ENCODE data around the gene DNAJC24. TPM values are rescaled to one million over a fixed set of nuclear protein-coding genes. Genes with fewer than 3 reads are reported as not detected.
A peak's percentile ranks its signal among the peaks of the same experiment; 100 is the strongest.

Gene DNAJC24
- total and polyA plus RNA-seq, 10 of the 15 experiments (the other 5 are each of a cell fraction or from before 2014, with no cell fraction given) = 10.0 to 25.4 (median 13.8) TPM

DNA sequence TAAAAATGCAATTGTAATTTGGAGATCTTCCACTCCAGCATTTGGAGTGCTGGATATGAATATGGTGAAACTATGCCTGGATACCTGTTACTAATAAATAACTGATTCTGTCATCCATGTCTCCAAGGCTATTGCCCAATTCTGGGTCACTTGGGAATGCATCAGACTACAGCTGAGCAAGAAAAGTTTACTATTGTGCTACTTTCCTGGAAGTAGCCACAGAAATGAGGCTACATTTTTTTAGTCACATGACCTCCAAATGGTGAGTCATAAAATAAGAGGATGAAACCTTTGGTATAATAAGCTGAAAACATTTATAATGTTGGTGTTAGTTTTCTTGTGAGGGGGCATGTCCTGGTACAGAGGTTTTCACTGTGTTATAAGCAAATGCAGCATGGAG lies 44.5 kb upstream of the DNAJC24 start (continued):
- TF ChIP-seq, protein P1, sequence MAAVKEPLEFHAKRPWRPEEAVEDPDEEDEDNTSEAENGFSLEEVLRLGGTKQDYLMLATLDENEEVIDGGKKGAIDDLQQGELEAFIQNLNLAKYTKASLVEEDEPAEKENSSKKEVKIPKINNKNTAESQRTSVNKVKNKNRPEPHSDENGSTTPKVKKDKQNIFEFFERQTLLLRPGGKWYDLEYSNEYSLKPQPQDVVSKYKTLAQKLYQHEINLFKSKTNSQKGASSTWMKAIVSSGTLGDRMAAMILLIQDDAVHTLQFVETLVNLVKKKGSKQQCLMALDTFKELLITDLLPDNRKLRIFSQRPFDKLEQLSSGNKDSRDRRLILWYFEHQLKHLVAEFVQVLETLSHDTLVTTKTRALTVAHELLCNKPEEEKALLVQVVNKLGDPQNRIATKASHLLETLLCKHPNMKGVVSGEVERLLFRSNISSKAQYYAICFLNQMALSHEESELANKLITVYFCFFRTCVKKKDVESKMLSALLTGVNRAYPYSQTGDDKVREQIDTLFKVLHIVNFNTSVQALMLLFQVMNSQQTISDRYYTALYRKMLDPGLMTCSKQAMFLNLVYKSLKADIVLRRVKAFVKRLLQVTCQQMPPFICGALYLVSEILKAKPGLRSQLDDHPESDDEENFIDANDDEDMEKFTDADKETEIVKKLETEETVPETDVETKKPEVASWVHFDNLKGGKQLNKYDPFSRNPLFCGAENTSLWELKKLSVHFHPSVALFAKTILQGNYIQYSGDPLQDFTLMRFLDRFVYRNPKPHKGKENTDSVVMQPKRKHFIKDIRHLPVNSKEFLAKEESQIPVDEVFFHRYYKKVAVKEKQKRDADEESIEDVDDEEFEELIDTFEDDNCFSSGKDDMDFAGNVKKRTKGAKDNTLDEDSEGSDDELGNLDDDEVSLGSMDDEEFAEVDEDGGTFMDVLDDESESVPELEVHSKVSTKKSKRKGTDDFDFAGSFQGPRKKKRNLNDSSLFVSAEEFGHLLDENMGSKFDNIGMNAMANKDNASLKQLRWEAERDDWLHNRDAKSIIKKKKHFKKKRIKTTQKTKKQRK (IDR thresholded peaks at IDR 0.05; ENCODE audit: low read depth, low read length) = no peak
- TF ChIP-seq EGR1 (IDR thresholded peaks at IDR 0.05; ENCODE audit: borderline replicate concordance in 1 of 2, low read depth in 2 of 2, low read length in 2 of 2) = no peak
- TF ChIP-seq, protein P2, sequence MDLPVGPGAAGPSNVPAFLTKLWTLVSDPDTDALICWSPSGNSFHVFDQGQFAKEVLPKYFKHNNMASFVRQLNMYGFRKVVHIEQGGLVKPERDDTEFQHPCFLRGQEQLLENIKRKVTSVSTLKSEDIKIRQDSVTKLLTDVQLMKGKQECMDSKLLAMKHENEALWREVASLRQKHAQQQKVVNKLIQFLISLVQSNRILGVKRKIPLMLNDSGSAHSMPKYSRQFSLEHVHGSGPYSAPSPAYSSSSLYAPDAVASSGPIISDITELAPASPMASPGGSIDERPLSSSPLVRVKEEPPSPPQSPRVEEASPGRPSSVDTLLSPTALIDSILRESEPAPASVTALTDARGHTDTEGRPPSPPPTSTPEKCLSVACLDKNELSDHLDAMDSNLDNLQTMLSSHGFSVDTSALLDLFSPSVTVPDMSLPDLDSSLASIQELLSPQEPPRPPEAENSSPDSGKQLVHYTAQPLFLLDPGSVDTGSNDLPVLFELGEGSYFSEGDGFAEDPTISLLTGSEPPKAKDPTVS (IDR thresholded peaks at IDR 0.05; ENCODE audit: low read depth, low read length) = no peak

DNA sequence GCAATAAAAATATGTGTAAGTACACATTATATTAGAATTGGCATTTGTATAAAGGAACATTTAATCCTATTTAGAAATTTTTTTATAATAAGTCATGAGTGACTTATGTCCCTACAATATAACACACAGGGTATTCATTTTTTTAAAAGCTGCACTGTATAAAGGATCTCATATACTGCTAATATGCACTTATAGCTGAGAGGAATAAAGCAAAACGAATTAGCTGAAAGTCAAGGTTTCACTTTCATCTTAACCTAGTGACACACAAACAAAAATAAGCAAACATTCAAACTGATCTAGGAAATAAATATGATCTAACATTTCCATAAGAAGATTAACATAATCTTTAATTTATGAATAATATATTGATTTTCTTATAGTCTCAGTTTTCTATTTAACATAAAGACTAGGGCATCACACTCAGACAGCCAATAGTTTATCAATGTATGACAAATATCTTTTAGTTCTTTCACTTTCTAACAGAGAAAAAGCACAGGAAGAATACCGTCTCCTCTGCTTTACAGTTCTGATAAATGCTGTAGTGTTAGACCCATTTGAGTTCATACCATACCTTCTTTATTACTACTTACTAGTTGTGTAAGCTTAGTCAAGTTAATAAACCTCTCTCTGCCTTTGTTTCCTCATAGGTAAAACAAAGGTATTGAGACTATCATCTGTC lies 43.1 kb upstream of the DNAJC24 start:
- CTCF ChIA-PET = no interaction called here
- no TSS peak for BruUV-seq (replicated peaks)
- TF ChIP-seq, protein P3, sequence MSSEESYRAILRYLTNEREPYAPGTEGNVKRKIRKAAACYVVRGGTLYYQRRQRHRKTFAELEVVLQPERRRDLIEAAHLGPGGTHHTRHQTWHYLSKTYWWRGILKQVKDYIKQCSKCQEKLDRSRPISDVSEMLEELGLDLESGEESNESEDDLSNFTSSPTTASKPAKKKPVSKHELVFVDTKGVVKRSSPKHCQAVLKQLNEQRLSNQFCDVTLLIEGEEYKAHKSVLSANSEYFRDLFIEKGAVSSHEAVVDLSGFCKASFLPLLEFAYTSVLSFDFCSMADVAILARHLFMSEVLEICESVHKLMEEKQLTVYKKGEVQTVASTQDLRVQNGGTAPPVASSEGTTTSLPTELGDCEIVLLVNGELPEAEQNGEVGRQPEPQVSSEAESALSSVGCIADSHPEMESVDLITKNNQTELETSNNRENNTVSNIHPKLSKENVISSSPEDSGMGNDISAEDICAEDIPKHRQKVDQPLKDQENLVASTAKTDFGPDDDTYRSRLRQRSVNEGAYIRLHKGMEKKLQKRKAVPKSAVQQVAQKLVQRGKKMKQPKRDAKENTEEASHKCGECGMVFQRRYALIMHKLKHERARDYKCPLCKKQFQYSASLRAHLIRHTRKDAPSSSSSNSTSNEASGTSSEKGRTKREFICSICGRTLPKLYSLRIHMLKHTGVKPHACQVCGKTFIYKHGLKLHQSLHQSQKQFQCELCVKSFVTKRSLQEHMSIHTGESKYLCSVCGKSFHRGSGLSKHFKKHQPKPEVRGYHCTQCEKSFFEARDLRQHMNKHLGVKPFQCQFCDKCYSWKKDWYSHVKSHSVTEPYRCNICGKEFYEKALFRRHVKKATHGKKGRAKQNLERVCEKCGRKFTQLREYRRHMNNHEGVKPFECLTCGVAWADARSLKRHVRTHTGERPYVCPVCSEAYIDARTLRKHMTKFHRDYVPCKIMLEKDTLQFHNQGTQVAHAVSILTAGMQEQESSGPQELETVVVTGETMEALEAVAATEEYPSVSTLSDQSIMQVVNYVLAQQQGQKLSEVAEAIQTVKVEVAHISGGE (CRISPR knock-in tag; IDR thresholded peaks at IDR 0.05) = no peak
- no peak for TF ChIP-seq ESRRA (IDR thresholded peaks at IDR 0.05; ENCODE audit: low read length)
- TF ChIP-seq, protein P4, sequence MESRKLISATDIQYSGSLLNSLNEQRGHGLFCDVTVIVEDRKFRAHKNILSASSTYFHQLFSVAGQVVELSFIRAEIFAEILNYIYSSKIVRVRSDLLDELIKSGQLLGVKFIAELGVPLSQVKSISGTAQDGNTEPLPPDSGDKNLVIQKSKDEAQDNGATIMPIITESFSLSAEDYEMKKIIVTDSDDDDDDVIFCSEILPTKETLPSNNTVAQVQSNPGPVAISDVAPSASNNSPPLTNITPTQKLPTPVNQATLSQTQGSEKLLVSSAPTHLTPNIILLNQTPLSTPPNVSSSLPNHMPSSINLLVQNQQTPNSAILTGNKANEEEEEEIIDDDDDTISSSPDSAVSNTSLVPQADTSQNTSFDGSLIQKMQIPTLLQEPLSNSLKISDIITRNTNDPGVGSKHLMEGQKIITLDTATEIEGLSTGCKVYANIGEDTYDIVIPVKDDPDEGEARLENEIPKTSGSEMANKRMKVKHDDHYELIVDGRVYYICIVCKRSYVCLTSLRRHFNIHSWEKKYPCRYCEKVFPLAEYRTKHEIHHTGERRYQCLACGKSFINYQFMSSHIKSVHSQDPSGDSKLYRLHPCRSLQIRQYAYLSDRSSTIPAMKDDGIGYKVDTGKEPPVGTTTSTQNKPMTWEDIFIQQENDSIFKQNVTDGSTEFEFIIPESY (IDR thresholded peaks at IDR 0.05) = no peak

More for the DNA sequence above, 43.1 kb upstream of the DNAJC24 start:
- no peaks in the 10 kb centered on the region for H3K9me3 ChIP-seq (replicated peaks; ENCODE audit: control insufficient read depth, insufficient read depth, low read length)
- DNase-seq (ENCODE audit: low read depth, low spot score) (no peak), FAIRE-seq (no peak), ATAC-seq (peak; percentile 61)
- no peak overlapping the region for H3K4me2 ChIP-seq (ENCODE audit: control insufficient read depth, insufficient read depth)
- H4K20me1 ChIP-seq (ENCODE audit: control insufficient read depth, insufficient read depth) = no peaks in the 10 kb centered on the region
- WGBS (ENCODE audit: insufficient coverage, insufficient replicate concordance, low lambda C conversion rate, missing lambda C conversion rate) = 0% methylated on average over 2 of the region's 2 CpGs
- H2AFZ ChIP-seq (ENCODE audit: control insufficient read depth, low read depth, low read length) = peak overlapping the region; percentile 42
- ChIA-PET RAD21 (ENCODE audit: unreplicated experiment) (no interaction called here), SMC1A (ENCODE audit: uncharacterized antibody, unreplicated experiment) (interaction anchor here (1.2 kb wide), 1 partner anchor 20 kb away, joined by 5 read pairs; no protein-coding TSS in a partner anchor), POLR2A (no interaction called here)
- H3K9ac ChIP-seq (ENCODE audit: control insufficient read depth, insufficient read depth, low read length) = no peak overlapping the region
- no peaks in the 10 kb centered on the region for H3K27me3 ChIP-seq (replicated peaks in 1 of 2; ENCODE audit: control insufficient read depth in 2 of 2, insufficient read depth in 2 of 2, low read length in 1 of 2)
- intact Hi-C loops (cut with micrococcal nuclease; ENCODE audit: unreplicated experiment) (no loop called here), in situ Hi-C loops (cut with MboI) (no loop called here)
- H3K36me3 ChIP-seq (ENCODE audit: control insufficient read depth in 2 of 2, insufficient read depth in 2 of 2, low read length in 1 of 2) = no peaks in the 10 kb centered on the region
- H3K4me1 ChIP-seq (ENCODE audit: control insufficient read depth, insufficient read depth, low read length) = no peaks in the 10 kb centered on the region
- H3K79me2 ChIP-seq (ENCODE audit: control insufficient read depth, insufficient read depth, low read length) = no peaks in the 10 kb centered on the region
- H3K4me3 ChIP-seq = no peak overlapping the region
- no peak overlapping the region for H3K27ac ChIP-seq (ENCODE audit: control insufficient read depth, insufficient read depth)

Data from GM12878 (cell line).